ENCODE data around the gene NDUFV2.

- TF ChIP-seq ZNF8 (CRISPR knock-in tag; IDR thresholded peaks at IDR 0.05) (no peak), ZFP30 (CRISPR knock-in tag; IDR thresholded peaks at IDR 0.05) (no peak), ZC3H10 (CRISPR knock-in tag; IDR thresholded peaks at IDR 0.05) (no peak), ISL1 (CRISPR knock-in tag; IDR thresholded peaks at IDR 0.05) (no peak), CREB5 (CRISPR knock-in tag; IDR thresholded peaks at IDR 0.05; ENCODE audit: low read depth) (no peak), RARB (CRISPR knock-in tag; IDR thresholded peaks at IDR 0.05) (no peak), ARNTL (CRISPR knock-in tag; IDR thresholded peaks at IDR 0.05; ENCODE audit: borderline replicate concordance, low read depth) (no peak), ZNF565 (CRISPR knock-in tag; conservative IDR thresholded peaks at IDR 0.05; ENCODE audit: low read depth) (no peak), CSDC2 (CRISPR knock-in tag; IDR thresholded peaks at IDR 0.05) (no peak), ZNF70 (CRISPR knock-in tag; IDR thresholded peaks at IDR 0.05) (no peak), POU6F1 (CRISPR knock-in tag; IDR thresholded peaks at IDR 0.05; ENCODE audit: borderline replicate concordance, low read depth) (no peak), ZFP3 (CRISPR knock-in tag; IDR thresholded peaks at IDR 0.05) (no peak), BACH2 (CRISPR knock-in tag; IDR thresholded peaks at IDR 0.05; ENCODE audit: borderline replicate concordance) (no peak), TSHZ2 (CRISPR knock-in tag; IDR thresholded peaks at IDR 0.05) (no peak)
Observed at GRCh38 chr18:9058406-9058805, 44.1 kb upstream of the NDUFV2 start.
